ENCODE measurements around the gene PTPRG.

DNA sequence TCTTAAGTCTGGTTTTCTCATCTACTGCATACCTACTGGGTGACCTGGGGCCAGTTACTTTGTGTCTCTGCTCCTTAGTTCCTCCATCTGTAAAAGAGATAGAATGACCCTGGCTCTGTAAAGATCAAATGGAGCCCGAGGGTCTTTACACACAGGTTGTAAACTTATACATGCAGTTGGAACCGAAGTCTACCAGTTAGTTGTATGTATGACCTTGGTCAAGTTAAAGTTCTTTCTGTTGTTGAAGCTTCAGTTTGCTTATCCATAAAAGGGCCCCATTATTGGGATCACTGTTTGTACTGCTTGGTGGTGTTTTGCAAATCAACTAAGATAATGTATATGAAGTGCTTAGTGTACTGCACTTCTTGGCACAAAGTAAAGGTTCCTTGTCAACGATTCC lies 186.9 kb downstream of the PTPRG start:
- TF ChIP-seq, protein P1, sequence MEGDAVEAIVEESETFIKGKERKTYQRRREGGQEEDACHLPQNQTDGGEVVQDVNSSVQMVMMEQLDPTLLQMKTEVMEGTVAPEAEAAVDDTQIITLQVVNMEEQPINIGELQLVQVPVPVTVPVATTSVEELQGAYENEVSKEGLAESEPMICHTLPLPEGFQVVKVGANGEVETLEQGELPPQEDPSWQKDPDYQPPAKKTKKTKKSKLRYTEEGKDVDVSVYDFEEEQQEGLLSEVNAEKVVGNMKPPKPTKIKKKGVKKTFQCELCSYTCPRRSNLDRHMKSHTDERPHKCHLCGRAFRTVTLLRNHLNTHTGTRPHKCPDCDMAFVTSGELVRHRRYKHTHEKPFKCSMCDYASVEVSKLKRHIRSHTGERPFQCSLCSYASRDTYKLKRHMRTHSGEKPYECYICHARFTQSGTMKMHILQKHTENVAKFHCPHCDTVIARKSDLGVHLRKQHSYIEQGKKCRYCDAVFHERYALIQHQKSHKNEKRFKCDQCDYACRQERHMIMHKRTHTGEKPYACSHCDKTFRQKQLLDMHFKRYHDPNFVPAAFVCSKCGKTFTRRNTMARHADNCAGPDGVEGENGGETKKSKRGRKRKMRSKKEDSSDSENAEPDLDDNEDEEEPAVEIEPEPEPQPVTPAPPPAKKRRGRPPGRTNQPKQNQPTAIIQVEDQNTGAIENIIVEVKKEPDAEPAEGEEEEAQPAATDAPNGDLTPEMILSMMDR (optimal IDR thresholded peaks at IDR 0.05 in 1 of 3, IDR thresholded peaks at IDR 0.05 in 1 of 3, conservative IDR thresholded peaks at IDR 0.05 in 1 of 3; ENCODE audit: extremely low read depth in 1 of 3, insufficient read depth in 2 of 3, low read length in 3 of 3) = no peak
- TF ChIP-seq EZH2 (IDR thresholded peaks at IDR 0.05; ENCODE audit: low read length) = no peak

All from keratinocyte (primary cell).